ENCODE measurements around the gene ORAI3. TPM values are rescaled to one million over a fixed set of nuclear protein-coding genes. Genes with fewer than 3 reads are reported as not detected.

The ORAI3 gene
- polyA plus RNA-seq, 1 donor from 2014 or later: 7.3 TPM

GRCh38 chr16:30996324-30996984 is 47.6 kb downstream of the ORAI3 start:
- Histone ChIP-seq H3K36me3 (ENCODE audit: insufficient read depth, low read length) (no peaks in the 10 kb centered on the region), H3F3A (ENCODE audit: insufficient read depth, low read length, poor library complexity, severe bottlenecking) (no peaks in the 10 kb centered on the region), H3K79me2 (replicated peaks; ENCODE audit: insufficient read depth, low read length) (no peaks in the 10 kb centered on the region), H3K9me2 (ENCODE audit: insufficient read depth, low read length) (no peaks in the 10 kb centered on the region), H4K20me1 (ENCODE audit: insufficient read depth) (no peaks in the 10 kb centered on the region), H3K4me3 (ENCODE audit: low read length) (no peak overlapping the region), H3K27me3 (ENCODE audit: insufficient read depth, low read depth, low read length) (peaks cover 4% of the 10 kb centered on the region), H3K9ac (ENCODE audit: low read length) (no peak overlapping the region), H3K4me2 (ENCODE audit: low read length) (no peak overlapping the region), H3K27ac (ENCODE audit: low read length) (no peak overlapping the region), H2AFZ (ENCODE audit: low read depth, low read length) (no peak overlapping the region), H3K9me3 (ENCODE audit: low read length) (no peaks in the 10 kb centered on the region)
- TF ChIP-seq POLR2AphosphoS5 (IDR thresholded peaks at IDR 0.05) (no peak), EP300 (conservative IDR thresholded peaks at IDR 0.05; ENCODE audit: poor library complexity, severe bottlenecking) (no peak), SMC3 (conservative IDR thresholded peaks at IDR 0.05; ENCODE audit: poor library complexity) (no peak), TAF1 (IDR thresholded peaks at IDR 0.05; ENCODE audit: low read depth) (no peak), EZH2 (IDR thresholded peaks at IDR 0.05; ENCODE audit: borderline replicate concordance, insufficient read depth, low read length, poor library complexity, severe bottlenecking) (no peak), CTCF (IDR thresholded peaks at IDR 0.05; ENCODE audit: poor library complexity, severe bottlenecking) (no peak), REST (IDR thresholded peaks at IDR 0.05; ENCODE audit: borderline replicate concordance) (no peak)

GRCh38 chr16:30996985-30997724 is 48.3 kb downstream of the ORAI3 start:
- Histone ChIP-seq H3K27me3 (ENCODE audit: insufficient read depth, low read depth, low read length) (peaks cover 4% of the 10 kb centered on the region), H3K9ac (ENCODE audit: low read length) (no peak overlapping the region), H3K9me2 (ENCODE audit: insufficient read depth, low read length) (no peaks in the 10 kb centered on the region), H3K9me3 (ENCODE audit: low read length) (no peaks in the 10 kb centered on the region), H2AFZ (ENCODE audit: low read depth, low read length) (no peak overlapping the region), H4K20me1 (ENCODE audit: insufficient read depth) (no peaks in the 10 kb centered on the region), H3K4me3 (ENCODE audit: low read length) (no peak overlapping the region), H3K4me2 (ENCODE audit: low read length) (no peak overlapping the region), H3K79me2 (replicated peaks; ENCODE audit: insufficient read depth, low read length) (no peaks in the 10 kb centered on the region), H3F3A (ENCODE audit: insufficient read depth, low read length, poor library complexity, severe bottlenecking) (no peaks in the 10 kb centered on the region), H3K27ac (ENCODE audit: low read length) (no peak overlapping the region), H3K36me3 (ENCODE audit: insufficient read depth, low read length) (no peaks in the 10 kb centered on the region)
- no peak for TF ChIP-seq POLR2AphosphoS5 (IDR thresholded peaks at IDR 0.05)
- TF ChIP-seq MXI1 (conservative IDR thresholded peaks at IDR 0.05; ENCODE audit: poor library complexity, severe bottlenecking): no peak
- no peak for TF ChIP-seq EP300 (conservative IDR thresholded peaks at IDR 0.05; ENCODE audit: poor library complexity, severe bottlenecking)
- no peak for TF ChIP-seq SMC3 (conservative IDR thresholded peaks at IDR 0.05; ENCODE audit: poor library complexity)
- no peak for TF ChIP-seq TAF1 (IDR thresholded peaks at IDR 0.05; ENCODE audit: low read depth)
- no peak for TF ChIP-seq EZH2 (IDR thresholded peaks at IDR 0.05; ENCODE audit: borderline replicate concordance, insufficient read depth, low read length, poor library complexity, severe bottlenecking)
- no peak for TF ChIP-seq RAD21 (conservative IDR thresholded peaks at IDR 0.05)
- TF ChIP-seq REST (IDR thresholded peaks at IDR 0.05; ENCODE audit: borderline replicate concordance): no peak
- no peak for TF ChIP-seq CTCF (IDR thresholded peaks at IDR 0.05; ENCODE audit: poor library complexity, severe bottlenecking)
